Neural progenitor cell (in vitro differentiated cells): ENCODE results near the gene UBE2G2. TPM values are rescaled to one million over a fixed set of nuclear protein-coding genes. Genes with fewer than 3 reads are reported as not detected.

Source experiments
- DNase-seq: peaks from one replicate; pipeline ENCODE4 v3.0.0-alpha.2; 2016; ENCODE audit warnings: low spot score
- H2AFZ ChIP-seq: fragments of 200-600 bp; sonication (generic); replicated peaks from 2 replicates; pipeline ENCODE4 v1.6.1; 2016; ENCODE audit warnings: antibody characterized with exemption
- H3F3A ChIP-seq: fragments of 200-600 bp; sonication (generic); 2 replicates; pipeline ENCODE4 v1.6.1; 2016; ENCODE audit warnings: antibody characterized with exemption, low read depth
- H3K27ac ChIP-seq: fragments of 200-600 bp; sonication (generic); 2 replicates; pipeline ENCODE4 v1.5.1; 2016; ENCODE audit warnings: mild to moderate bottlenecking
- H3K27me3 ChIP-seq: fragments of 200-600 bp; sonication (generic); 2 replicates; pipeline ENCODE4 v1.6.1; 2016; ENCODE audit warnings: mild to moderate bottlenecking, moderate library complexity
- H3K36me3 ChIP-seq: fragments of 200-600 bp; sonication (generic); 2 replicates; pipeline ENCODE4 v1.5.1; 2016
- H3K4me1 ChIP-seq: fragments of 200-600 bp; sonication (generic); 2 replicates; pipeline ENCODE4 v1.6.1; 2016; ENCODE audit warnings: mixed run types
- H3K4me2 ChIP-seq: fragments of 200-600 bp; sonication (generic); 2 replicates; pipeline ENCODE4 v1.6.1; 2016
- H3K4me3 ChIP-seq: fragments of 200-600 bp; sonication (generic); 2 replicates; pipeline ENCODE4 v1.5.1; 2016
- H3K79me2 ChIP-seq: fragments of 200-600 bp; sonication (generic); 2 replicates; pipeline ENCODE4 v1.6.1; 2016; ENCODE audit warnings: low read depth
- H3K9ac ChIP-seq: fragments of 200-600 bp; sonication (generic); 2 replicates; pipeline ENCODE4 v1.6.1; 2016
- H3K9me3 ChIP-seq: fragments of 200-600 bp; sonication (generic); 2 replicates; pipeline ENCODE4 v1.5.1; 2016; ENCODE audit warnings: low read depth
- H4K20me1 ChIP-seq: fragments of 200-600 bp; sonication (generic); 2 replicates; pipeline ENCODE4 v1.6.1; 2016; ENCODE audit warnings: low read depth
- H3K27ac Mint-ChIP-seq: 3 replicates; pipeline ENCODE4 v1.8.0; 2021; ENCODE audit warnings: mixed read lengths
- H3K27me3 Mint-ChIP-seq: 2 replicates; pipeline ENCODE4 v1.8.0; 2022; ENCODE audit warnings: low read depth, mild to moderate bottlenecking, inconsistent platforms, moderate library complexity, mixed read lengths; ENCODE audit not compliant: insufficient read depth
- H3K36me3 Mint-ChIP-seq: 3 replicates; pipeline ENCODE4 v1.8.0; 2021; ENCODE audit warnings: mixed read lengths
- H3K4me1 Mint-ChIP-seq: 3 replicates; pipeline ENCODE4 v1.8.0; 2021; ENCODE audit warnings: mixed read lengths
- H3K4me3 Mint-ChIP-seq: 3 replicates; pipeline ENCODE4 v1.8.0; 2021; ENCODE audit warnings: mild to moderate bottlenecking, moderate library complexity, mixed read lengths
- H3K9me3 Mint-ChIP-seq: 3 replicates; pipeline ENCODE4 v1.8.0; 2020; ENCODE audit warnings: mixed read lengths
- EZH2 ChIP-seq: fragments of 200-600 bp; sonication (generic); IDR thresholded peaks from 2 replicates; pipeline ENCODE4 v1.6.1; 2017; ENCODE audit warnings: antibody characterized with exemption, mild to moderate bottlenecking, moderate library complexity
- EZH2phosphoT487 ChIP-seq: fragments of 200-600 bp; sonication (generic); IDR thresholded peaks from 2 replicates; pipeline ENCODE4 v1.6.1; 2017; ENCODE audit warnings: antibody characterized with exemption
- total RNA-seq: library from RNA; depleted of rRNA; stranded (reverse); fragments of >200 nt; gene quantifications from 2 replicates; pipeline ENCODE4 v1.2.3, GENCODE V29; 2015; ENCODE audit warnings: low replicate concordance
- TF ChIP-seq, protein P1 (sequence below): fragments of 200-600 bp; sonication (generic); IDR thresholded peaks from 2 replicates; pipeline ENCODE4 v1.5.1; 2017; ENCODE audit warnings: antibody characterized with exemption, mild to moderate bottlenecking

Gene UBE2G2
- total RNA-seq, 1 donor from 2014 or later, result 83.1 TPM

- no peak overlapping the region for H3K27ac Mint-ChIP-seq
- H3K9me3 Mint-ChIP-seq, result no peaks in the 10 kb centered on the region
- no peaks in the 10 kb centered on the region for H3K9me3 ChIP-seq
- peaks cover 18% of the 10 kb centered on the region for H3K4me1 Mint-ChIP-seq
- H3K27me3 ChIP-seq, result no peaks in the 10 kb centered on the region
- H3K4me3 Mint-ChIP-seq, result no peak overlapping the region
- H3K4me1 ChIP-seq, result no peaks in the 10 kb centered on the region
- no peak overlapping the region for H3K4me2 ChIP-seq
- TF ChIP-seq EZH2, result no peak
- TF ChIP-seq, protein P1, sequence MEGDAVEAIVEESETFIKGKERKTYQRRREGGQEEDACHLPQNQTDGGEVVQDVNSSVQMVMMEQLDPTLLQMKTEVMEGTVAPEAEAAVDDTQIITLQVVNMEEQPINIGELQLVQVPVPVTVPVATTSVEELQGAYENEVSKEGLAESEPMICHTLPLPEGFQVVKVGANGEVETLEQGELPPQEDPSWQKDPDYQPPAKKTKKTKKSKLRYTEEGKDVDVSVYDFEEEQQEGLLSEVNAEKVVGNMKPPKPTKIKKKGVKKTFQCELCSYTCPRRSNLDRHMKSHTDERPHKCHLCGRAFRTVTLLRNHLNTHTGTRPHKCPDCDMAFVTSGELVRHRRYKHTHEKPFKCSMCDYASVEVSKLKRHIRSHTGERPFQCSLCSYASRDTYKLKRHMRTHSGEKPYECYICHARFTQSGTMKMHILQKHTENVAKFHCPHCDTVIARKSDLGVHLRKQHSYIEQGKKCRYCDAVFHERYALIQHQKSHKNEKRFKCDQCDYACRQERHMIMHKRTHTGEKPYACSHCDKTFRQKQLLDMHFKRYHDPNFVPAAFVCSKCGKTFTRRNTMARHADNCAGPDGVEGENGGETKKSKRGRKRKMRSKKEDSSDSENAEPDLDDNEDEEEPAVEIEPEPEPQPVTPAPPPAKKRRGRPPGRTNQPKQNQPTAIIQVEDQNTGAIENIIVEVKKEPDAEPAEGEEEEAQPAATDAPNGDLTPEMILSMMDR, result no peak
- TF ChIP-seq EZH2phosphoT487, result no peak
- no peak overlapping the region for H3K27ac ChIP-seq
- H3K36me3 ChIP-seq, result no peaks in the 10 kb centered on the region
- no peak overlapping the region for H2AFZ ChIP-seq
- no peaks in the 10 kb centered on the region for H3K36me3 Mint-ChIP-seq
- H3K9ac ChIP-seq, result no peak overlapping the region
- H3K4me3 ChIP-seq, result no peak overlapping the region
- H3F3A ChIP-seq, result no peaks in the 10 kb centered on the region
- H3K79me2 ChIP-seq, result no peaks in the 10 kb centered on the region
- no peak for DNase-seq
- peaks cover 8% of the 10 kb centered on the region for H3K27me3 Mint-ChIP-seq
- H4K20me1 ChIP-seq, result no peaks in the 10 kb centered on the region
Measured at GRCh38 chr21:44762221-44763049, 39.2 kb downstream of the UBE2G2 start.

- H3F3A ChIP-seq, result no peaks in the 10 kb centered on the region
- no peaks in the 10 kb centered on the region for H4K20me1 ChIP-seq
- no peak for DNase-seq
- H3K27me3 ChIP-seq, result no peaks in the 10 kb centered on the region
- H3K4me3 Mint-ChIP-seq, result no peak overlapping the region
- no peak overlapping the region for H3K27ac ChIP-seq
- no peak for TF ChIP-seq EZH2phosphoT487
- no peak for TF ChIP-seq EZH2
- TF ChIP-seq, protein P1, result no peak
- H2AFZ ChIP-seq, result no peak overlapping the region
- H3K4me3 ChIP-seq, result no peak overlapping the region
- no peak overlapping the region for H3K27ac Mint-ChIP-seq
- peaks cover 8% of the 10 kb centered on the region for H3K27me3 Mint-ChIP-seq
- H3K9ac ChIP-seq, result no peak overlapping the region
- H3K4me2 ChIP-seq, result no peak overlapping the region
- H3K4me1 ChIP-seq, result no peaks in the 10 kb centered on the region
- no peaks in the 10 kb centered on the region for H3K79me2 ChIP-seq
- no peaks in the 10 kb centered on the region for H3K36me3 ChIP-seq
- no peaks in the 10 kb centered on the region for H3K9me3 ChIP-seq
- H3K9me3 Mint-ChIP-seq, result no peaks in the 10 kb centered on the region
- H3K4me1 Mint-ChIP-seq, result peaks cover 14% of the 10 kb centered on the region
- H3K36me3 Mint-ChIP-seq, result no peaks in the 10 kb centered on the region
Measured at GRCh38 chr21:44761747-44762208, 39.8 kb downstream of the UBE2G2 start.

DNA sequence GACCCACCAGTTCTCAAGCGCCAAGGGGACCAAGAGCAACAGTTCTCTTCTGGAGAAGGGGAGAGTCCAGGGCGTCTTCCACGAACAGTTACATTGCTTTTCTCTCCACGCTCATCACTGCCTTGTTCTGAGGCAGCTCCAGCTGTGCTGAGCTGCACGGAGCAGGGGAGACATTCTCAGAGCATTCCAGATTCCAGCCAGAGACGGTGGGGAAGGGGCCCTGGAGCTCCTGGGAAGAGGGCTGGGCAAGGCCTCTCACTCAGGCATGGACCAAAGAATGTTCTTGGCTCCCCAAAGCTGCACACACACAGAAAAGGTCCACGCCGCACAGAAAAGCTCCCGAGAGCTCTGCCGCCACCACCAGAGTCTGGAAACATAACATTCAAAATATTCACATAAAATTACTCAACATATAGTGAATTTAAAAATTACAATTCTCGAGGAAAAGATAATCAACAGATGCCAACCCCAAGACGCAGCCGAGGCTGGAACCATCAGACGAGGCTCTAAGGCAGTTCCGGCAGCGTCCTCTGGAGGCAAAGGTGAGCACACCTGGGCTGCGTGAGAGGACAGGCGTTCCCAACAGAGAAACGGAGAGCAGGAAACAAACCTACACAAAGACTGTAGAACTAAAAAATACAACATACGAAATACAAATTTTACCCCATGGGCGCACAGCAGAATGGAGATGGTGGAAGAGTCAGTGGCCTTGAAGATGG lies 40.5 kb downstream of the UBE2G2 start:
- peaks cover 4% of the 10 kb centered on the region for H3K9me3 Mint-ChIP-seq
- Histone ChIP-seq H3K36me3 (no peaks in the 10 kb centered on the region), H2AFZ (no peak overlapping the region), H3K79me2 (no peaks in the 10 kb centered on the region), H3F3A (no peaks in the 10 kb centered on the region), H4K20me1 (no peaks in the 10 kb centered on the region), H3K4me1 (no peaks in the 10 kb centered on the region), H3K9me3 (no peaks in the 10 kb centered on the region), H3K9ac (no peak overlapping the region), H3K4me3 (no peak overlapping the region), H3K4me2 (no peak overlapping the region), H3K27me3 (no peaks in the 10 kb centered on the region), H3K27ac (no peak overlapping the region)
- no peak overlapping the region for H3K27ac Mint-ChIP-seq
- peaks cover 10% of the 10 kb centered on the region for H3K27me3 Mint-ChIP-seq
- peaks cover 14% of the 10 kb centered on the region for H3K4me1 Mint-ChIP-seq
- TF ChIP-seq EZH2phosphoT487, result no peak
- TF ChIP-seq, protein P1, result peak; percentile 66
- H3K36me3 Mint-ChIP-seq, result no peaks in the 10 kb centered on the region
- H3K4me3 Mint-ChIP-seq, result no peak overlapping the region
- DNase-seq, result peak; percentile 53
